H54 (cell line): Measurements from ENCODE around the gene SP5.

ENCODE experiments used
- DNase-seq: peaks from one replicate; pipeline ENCODE4 v3.0.0; 2011; ENCODE audit warnings: low spot score, mixed read lengths; ENCODE audit not compliant: insufficient read length
- FAIRE-seq: peaks from 3 replicates; lab custom pipeline; 2011; peaks lifted over from hg19 to GRCh38; lab: Jason Lieb, UNC
- POLR2A ChIP-seq: IDR thresholded peaks from 2 replicates; pipeline ENCODE4 v1.6.1; 2011; ENCODE audit warnings: low read depth, mild to moderate bottlenecking, low read length

The SP5 gene

GRCh38 chr2:170766693-170767092, 51.6 kb downstream of the SP5 start:
- DNase-seq (no peak), FAIRE-seq (no peak)
- no peak for TF ChIP-seq POLR2A
